Liver (tissue), 9 donors: ENCODE results near the gene ITGA7. TPM values are rescaled to one million over a fixed set of nuclear protein-coding genes. Genes with fewer than 3 reads are reported as not detected.
A peak's percentile ranks its signal among the peaks of the same experiment; 100 is the strongest.

Experiments used
- DNase-seq: peaks from one replicate; pipeline ENCODE4 v3.0.0-alpha.2; 2017; ENCODE audit warnings: low spot score
- H3K27ac ChIP-seq, 2 donors: one replicate each; pipeline ENCODE4 v1.7.0; 2013; ENCODE audit warnings: inconsistent platforms in 2 of 2, low read length in 2 of 2, control low read depth in 1 of 2, low read depth in 1 of 2, mild to moderate bottlenecking in 1 of 2
- H3K27me3 ChIP-seq, 4 donors: one replicate each; pipeline versions ENCODE4 v1.6.1 to v1.7.0; 2013; ENCODE audit warnings: low read length in 3 of 4, inconsistent platforms in 1 of 4, mild to moderate bottlenecking in 1 of 4, moderate library complexity in 1 of 4; ENCODE audit not compliant: control insufficient read depth in 4 of 4, insufficient read depth in 4 of 4
- H3K36me3 ChIP-seq, 4 donors: one replicate each; pipeline versions ENCODE4 v1.6.1 to v1.7.0; 2013; ENCODE audit warnings: low read length in 3 of 4, mild to moderate bottlenecking in 3 of 4, low read depth in 1 of 4, moderate library complexity in 1 of 4; ENCODE audit not compliant: control insufficient read depth in 4 of 4, insufficient read depth in 3 of 4
- H3K4me1 ChIP-seq, 4 donors: one replicate each; pipeline versions ENCODE4 v1.6.1 to v1.7.0; 2013; ENCODE audit warnings: low read length in 3 of 4, mild to moderate bottlenecking in 3 of 4, moderate library complexity in 1 of 4; ENCODE audit not compliant: control insufficient read depth in 4 of 4, insufficient read depth in 4 of 4
- H3K4me3 ChIP-seq, 3 donors: one replicate each; pipeline versions ENCODE4 v1.6.1 to v1.7.0; 2013; ENCODE audit warnings: low read length in 3 of 3, control low read depth in 1 of 3, low read depth in 1 of 3, mild to moderate bottlenecking in 1 of 3
- H3K9ac ChIP-seq, 2 donors: one replicate each; pipeline ENCODE4 v1.7.0; 2013; ENCODE audit warnings: low read length in 2 of 2, mild to moderate bottlenecking in 2 of 2, moderate library complexity in 2 of 2, control low read depth in 1 of 2, low read depth in 1 of 2
- H3K9me3 ChIP-seq, 4 donors: one replicate each; pipeline versions ENCODE4 v1.6.1 to v1.7.0; 2013; ENCODE audit warnings: low read length in 3 of 4; ENCODE audit not compliant: control insufficient read depth in 4 of 4
- EGR1 ChIP-seq, 2 donors: IDR thresholded peaks; 2 replicates each; pipeline ENCODE4 v1.6.1; 2016 to 2018; ENCODE audit warnings: antibody characterized with exemption in 2 of 2, low read depth in 2 of 2
- FOXA1 ChIP-seq: IDR thresholded peaks from 2 replicates; pipeline ENCODE4 v1.6.1; 2016; ENCODE audit warnings: antibody characterized with exemption
- FOXA2 ChIP-seq: IDR thresholded peaks from 2 replicates; pipeline ENCODE4 v1.6.1; 2016; ENCODE audit warnings: antibody characterized with exemption
- GABPA ChIP-seq, 2 donors: IDR thresholded peaks in 1 of 2; conservative IDR thresholded peaks in 1 of 2; 2 replicates each; pipeline ENCODE4 v1.6.1; 2016; ENCODE audit warnings: antibody characterized with exemption in 2 of 2, mild to moderate bottlenecking in 1 of 2, moderate library complexity in 1 of 2
- HNF4A ChIP-seq, 2 donors: conservative IDR thresholded peaks; 2 replicates each; pipeline ENCODE4 v1.6.1; 2016; ENCODE audit warnings: antibody characterized with exemption in 2 of 2, mild to moderate bottlenecking in 2 of 2
- HNF4G ChIP-seq: IDR thresholded peaks from 2 replicates; pipeline ENCODE4 v1.6.1; 2016; ENCODE audit warnings: antibody characterized with exemption
- JUND ChIP-seq, 2 donors: IDR thresholded peaks; 2 replicates each; pipeline ENCODE4 v1.6.1; 2016; ENCODE audit warnings: antibody characterized with exemption in 2 of 2
- NR2F2 ChIP-seq: IDR thresholded peaks from 2 replicates; pipeline ENCODE4 v1.6.1; 2016; ENCODE audit warnings: antibody characterized with exemption
- RAD21 ChIP-seq, 2 donors: IDR thresholded peaks; 2 replicates each; pipeline ENCODE4 v1.6.1; 2016; ENCODE audit warnings: antibody characterized with exemption in 2 of 2, mild to moderate bottlenecking in 2 of 2
- RXRA ChIP-seq, 2 donors: IDR thresholded peaks; 2 replicates each; pipeline ENCODE4 v1.6.1; 2017 to 2018; ENCODE audit warnings: antibody characterized with exemption in 2 of 2, mild to moderate bottlenecking in 1 of 2
- SP1 ChIP-seq: IDR thresholded peaks from 2 replicates; pipeline ENCODE4 v1.6.1; 2018; ENCODE audit warnings: antibody characterized with exemption, mild to moderate bottlenecking
- TAF1 ChIP-seq: conservative IDR thresholded peaks from 2 replicates; pipeline ENCODE4 v1.6.1; 2016; ENCODE audit warnings: antibody characterized with exemption, mild to moderate bottlenecking
- YY1 ChIP-seq: IDR thresholded peaks from 2 replicates; pipeline ENCODE4 v1.6.1; 2016; ENCODE audit warnings: antibody characterized with exemption, mild to moderate bottlenecking
- WGBS: extraction: QIAGEN DNeasy Blood & Tissue Kit; methylation state at CpG from one replicate; pipeline ENCODE4 v1.1.7; 2013; 5-methylcytosine and 5-hydroxymethylcytosine counted together
- polyA plus RNA-seq, 2 donors: library from polyadenylated mRNA; stranded (reverse) in 1 of 2; unstranded in 1 of 2; fragments of 200-250 nt in 1 of 2; fragments of >200 nt in 1 of 2; fragmentation: Nextera tagmentation in 1 of 2; extraction: Ambion mirVana in 1 of 2; gene quantifications; one replicate each; pipeline versions ENCODE4 v1.2.1 to v1.2.3, GENCODE V29; 2013 to 2015
- total RNA-seq, 2 donors: library from RNA; depleted of rRNA; stranded (reverse); fragments of >200 nt; gene quantifications; one replicate each; pipeline ENCODE4 v1.2.3, GENCODE V29; 2014
- TF ChIP-seq, protein P1 (sequence below): fragments of 150-350 bp; IDR thresholded peaks from 2 replicates; pipeline ENCODE4 v1.5.1; 2017; ENCODE audit warnings: improper control_type of control experiment, low read depth, low read length; ENCODE audit not compliant: missing input control
- TF ChIP-seq, protein P2 (sequence below): IDR thresholded peaks from 2 replicates; pipeline ENCODE4 v1.6.1; 2016; ENCODE audit warnings: antibody characterized with exemption
- TF ChIP-seq, protein P3 (sequence below): IDR thresholded peaks from 2 replicates; pipeline ENCODE4 v1.6.1; 2016; ENCODE audit warnings: antibody characterized with exemption, mild to moderate bottlenecking
- TF ChIP-seq, protein P4 (sequence below): IDR thresholded peaks from 2 replicates; pipeline ENCODE4 v1.6.1; 2016; ENCODE audit warnings: antibody characterized with exemption
- TF ChIP-seq, protein P5 (sequence below): IDR thresholded peaks from 2 replicates; pipeline ENCODE4 v1.6.1; 2016; ENCODE audit warnings: antibody characterized with exemption
- donor health status: healthy.
- donor health status: healthy.
- donor health status: healthy.
- donor health status: healthy.
- donor health status: healthy.

Gene ITGA7
- total and polyA plus RNA-seq, 4 donors: 0.98 to 4.9 (median 3.3) TPM

DNA sequence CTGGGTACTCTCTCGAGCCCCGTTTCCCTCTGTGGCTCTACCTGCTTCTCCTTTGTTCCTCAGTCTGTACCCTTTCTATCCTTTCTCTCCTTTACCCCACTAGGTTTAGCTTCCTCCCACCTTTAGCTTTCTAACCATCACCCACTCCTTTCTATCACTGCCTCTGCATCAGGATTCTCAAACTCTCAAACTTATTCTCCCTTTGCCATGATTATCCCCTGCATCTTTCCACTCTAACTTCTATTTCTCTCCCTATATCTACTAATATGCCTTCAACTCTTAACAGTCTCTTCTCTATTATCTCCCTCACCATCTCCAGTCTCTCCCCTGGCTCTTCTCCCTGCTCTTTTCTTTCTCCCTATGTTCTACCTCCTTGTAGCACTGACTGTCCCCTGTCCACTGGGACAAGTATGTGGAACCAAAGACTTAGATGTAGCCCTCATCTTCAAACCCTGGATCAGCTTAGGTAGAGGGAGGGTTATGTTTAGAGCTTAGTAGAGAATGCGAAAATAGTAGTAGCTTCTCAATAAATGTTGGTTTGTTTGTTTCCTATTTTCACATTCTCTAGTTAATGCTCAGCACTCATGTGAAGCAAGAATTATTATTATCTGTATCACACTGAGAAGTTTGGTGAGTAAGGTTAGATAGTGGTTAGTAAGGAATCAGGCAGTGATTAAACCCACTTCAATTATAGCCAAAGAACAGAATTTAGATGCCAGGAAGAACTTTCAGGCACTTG lies 38.6 kb upstream of the ITGA7 start:
- no peak overlapping the region for H3K4me3 ChIP-seq
- no peak overlapping the region for H3K9ac ChIP-seq
- H3K4me1 ChIP-seq: peaks cover 0 to 9% (median 5%) of the 10 kb centered on the region in 4 donors
- no peak for DNase-seq
- TF ChIP-seq SP1: no peak
- no peak for TF ChIP-seq RAD21 (IDR thresholded peaks at IDR 0.05)
- TF ChIP-seq, protein P1, sequence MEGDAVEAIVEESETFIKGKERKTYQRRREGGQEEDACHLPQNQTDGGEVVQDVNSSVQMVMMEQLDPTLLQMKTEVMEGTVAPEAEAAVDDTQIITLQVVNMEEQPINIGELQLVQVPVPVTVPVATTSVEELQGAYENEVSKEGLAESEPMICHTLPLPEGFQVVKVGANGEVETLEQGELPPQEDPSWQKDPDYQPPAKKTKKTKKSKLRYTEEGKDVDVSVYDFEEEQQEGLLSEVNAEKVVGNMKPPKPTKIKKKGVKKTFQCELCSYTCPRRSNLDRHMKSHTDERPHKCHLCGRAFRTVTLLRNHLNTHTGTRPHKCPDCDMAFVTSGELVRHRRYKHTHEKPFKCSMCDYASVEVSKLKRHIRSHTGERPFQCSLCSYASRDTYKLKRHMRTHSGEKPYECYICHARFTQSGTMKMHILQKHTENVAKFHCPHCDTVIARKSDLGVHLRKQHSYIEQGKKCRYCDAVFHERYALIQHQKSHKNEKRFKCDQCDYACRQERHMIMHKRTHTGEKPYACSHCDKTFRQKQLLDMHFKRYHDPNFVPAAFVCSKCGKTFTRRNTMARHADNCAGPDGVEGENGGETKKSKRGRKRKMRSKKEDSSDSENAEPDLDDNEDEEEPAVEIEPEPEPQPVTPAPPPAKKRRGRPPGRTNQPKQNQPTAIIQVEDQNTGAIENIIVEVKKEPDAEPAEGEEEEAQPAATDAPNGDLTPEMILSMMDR: no peak
- TF ChIP-seq RXRA (IDR thresholded peaks at IDR 0.05): no peak
- no peak for TF ChIP-seq FOXA1
- TF ChIP-seq YY1: no peak
- no peak for TF ChIP-seq NR2F2
- H3K36me3 ChIP-seq: peaks cover 0 to 5% (median 1%) of the 10 kb centered on the region in 4 donors
- no peak overlapping the region for H3K27ac ChIP-seq
- peaks cover 0 to 5% (median 0%) of the 10 kb centered on the region in 4 donors for H3K27me3 ChIP-seq
- no peaks in the 10 kb centered on the region for H3K9me3 ChIP-seq
- 44% methylated on average over 3 of the region's 3 CpGs for WGBS

DNA sequence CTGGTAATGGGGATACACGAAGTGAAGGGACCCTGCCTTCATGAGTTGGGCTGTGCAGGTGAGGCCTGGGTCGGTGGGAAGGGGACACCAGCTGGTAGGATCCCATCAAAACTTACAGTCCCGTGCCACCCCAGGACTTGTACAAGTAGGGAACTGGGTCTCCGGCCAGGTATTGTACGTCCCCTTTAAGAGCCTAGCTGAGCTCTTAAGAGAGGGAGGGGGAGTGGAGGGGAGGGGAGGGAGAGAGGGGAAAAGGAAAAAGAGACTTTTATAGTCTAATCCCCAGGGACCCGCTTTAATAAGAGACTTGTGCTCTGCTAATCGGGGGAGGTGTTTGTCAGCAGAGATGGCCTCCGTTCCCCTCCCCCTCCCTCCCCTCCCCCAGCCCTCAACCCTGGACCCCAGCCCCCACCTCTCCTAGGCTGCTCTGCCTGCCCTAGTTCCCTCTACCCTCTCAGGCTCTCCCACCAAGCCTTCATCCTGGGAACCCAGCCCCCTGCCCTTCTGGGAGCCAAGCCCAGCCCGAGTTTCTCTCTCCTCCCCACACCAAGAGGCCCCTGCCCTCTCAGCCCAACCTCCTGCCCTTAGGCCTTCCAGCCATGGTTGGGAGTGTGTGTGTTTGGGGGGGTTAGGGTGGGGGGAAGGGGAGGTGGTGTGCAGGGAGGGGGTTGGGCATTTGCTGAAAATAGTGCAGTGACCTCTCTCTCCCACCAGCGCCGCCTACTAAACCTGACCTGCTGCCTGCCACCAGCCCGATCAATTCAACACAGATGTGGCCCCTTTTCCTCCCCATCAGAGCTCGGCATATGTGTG lies 37.9 kb upstream of the ITGA7 start:
- Histone ChIP-seq H3K27me3 (peaks cover 0 to 5% (median 0%) of the 10 kb centered on the region in 4 donors), H3K9ac (no peak overlapping the region), H3K27ac (no peak overlapping the region), H3K36me3 (no peaks in the 10 kb centered on the region), H3K9me3 (no peaks in the 10 kb centered on the region), H3K4me3 (no peak overlapping the region), H3K4me1 (peaks cover 0 to 9% (median 5%) of the 10 kb centered on the region in 4 donors)
- WGBS: 33% methylated on average over 13 of the region's 13 CpGs
- DNase-seq: peak; percentile 63
- TF ChIP-seq, protein P1: no peak
- TF ChIP-seq, protein P2, sequence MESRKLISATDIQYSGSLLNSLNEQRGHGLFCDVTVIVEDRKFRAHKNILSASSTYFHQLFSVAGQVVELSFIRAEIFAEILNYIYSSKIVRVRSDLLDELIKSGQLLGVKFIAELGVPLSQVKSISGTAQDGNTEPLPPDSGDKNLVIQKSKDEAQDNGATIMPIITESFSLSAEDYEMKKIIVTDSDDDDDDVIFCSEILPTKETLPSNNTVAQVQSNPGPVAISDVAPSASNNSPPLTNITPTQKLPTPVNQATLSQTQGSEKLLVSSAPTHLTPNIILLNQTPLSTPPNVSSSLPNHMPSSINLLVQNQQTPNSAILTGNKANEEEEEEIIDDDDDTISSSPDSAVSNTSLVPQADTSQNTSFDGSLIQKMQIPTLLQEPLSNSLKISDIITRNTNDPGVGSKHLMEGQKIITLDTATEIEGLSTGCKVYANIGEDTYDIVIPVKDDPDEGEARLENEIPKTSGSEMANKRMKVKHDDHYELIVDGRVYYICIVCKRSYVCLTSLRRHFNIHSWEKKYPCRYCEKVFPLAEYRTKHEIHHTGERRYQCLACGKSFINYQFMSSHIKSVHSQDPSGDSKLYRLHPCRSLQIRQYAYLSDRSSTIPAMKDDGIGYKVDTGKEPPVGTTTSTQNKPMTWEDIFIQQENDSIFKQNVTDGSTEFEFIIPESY: no peak
- no peak for TF ChIP-seq GABPA (IDR thresholded peaks at IDR 0.05 in 1 of 2, conservative IDR thresholded peaks at IDR 0.05 in 1 of 2)
- TF ChIP-seq, protein P3, sequence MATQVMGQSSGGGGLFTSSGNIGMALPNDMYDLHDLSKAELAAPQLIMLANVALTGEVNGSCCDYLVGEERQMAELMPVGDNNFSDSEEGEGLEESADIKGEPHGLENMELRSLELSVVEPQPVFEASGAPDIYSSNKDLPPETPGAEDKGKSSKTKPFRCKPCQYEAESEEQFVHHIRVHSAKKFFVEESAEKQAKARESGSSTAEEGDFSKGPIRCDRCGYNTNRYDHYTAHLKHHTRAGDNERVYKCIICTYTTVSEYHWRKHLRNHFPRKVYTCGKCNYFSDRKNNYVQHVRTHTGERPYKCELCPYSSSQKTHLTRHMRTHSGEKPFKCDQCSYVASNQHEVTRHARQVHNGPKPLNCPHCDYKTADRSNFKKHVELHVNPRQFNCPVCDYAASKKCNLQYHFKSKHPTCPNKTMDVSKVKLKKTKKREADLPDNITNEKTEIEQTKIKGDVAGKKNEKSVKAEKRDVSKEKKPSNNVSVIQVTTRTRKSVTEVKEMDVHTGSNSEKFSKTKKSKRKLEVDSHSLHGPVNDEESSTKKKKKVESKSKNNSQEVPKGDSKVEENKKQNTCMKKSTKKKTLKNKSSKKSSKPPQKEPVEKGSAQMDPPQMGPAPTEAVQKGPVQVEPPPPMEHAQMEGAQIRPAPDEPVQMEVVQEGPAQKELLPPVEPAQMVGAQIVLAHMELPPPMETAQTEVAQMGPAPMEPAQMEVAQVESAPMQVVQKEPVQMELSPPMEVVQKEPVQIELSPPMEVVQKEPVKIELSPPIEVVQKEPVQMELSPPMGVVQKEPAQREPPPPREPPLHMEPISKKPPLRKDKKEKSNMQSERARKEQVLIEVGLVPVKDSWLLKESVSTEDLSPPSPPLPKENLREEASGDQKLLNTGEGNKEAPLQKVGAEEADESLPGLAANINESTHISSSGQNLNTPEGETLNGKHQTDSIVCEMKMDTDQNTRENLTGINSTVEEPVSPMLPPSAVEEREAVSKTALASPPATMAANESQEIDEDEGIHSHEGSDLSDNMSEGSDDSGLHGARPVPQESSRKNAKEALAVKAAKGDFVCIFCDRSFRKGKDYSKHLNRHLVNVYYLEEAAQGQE: no peak
- no peak for TF ChIP-seq FOXA2
- no peak for TF ChIP-seq SP1
- TF ChIP-seq, protein P4, sequence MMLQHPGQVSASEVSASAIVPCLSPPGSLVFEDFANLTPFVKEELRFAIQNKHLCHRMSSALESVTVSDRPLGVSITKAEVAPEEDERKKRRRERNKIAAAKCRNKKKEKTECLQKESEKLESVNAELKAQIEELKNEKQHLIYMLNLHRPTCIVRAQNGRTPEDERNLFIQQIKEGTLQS: no peak
- TF ChIP-seq FOXA1: no peak
- no peak for TF ChIP-seq JUND (IDR thresholded peaks at IDR 0.05)
- no peak for TF ChIP-seq NR2F2
- TF ChIP-seq EGR1 (IDR thresholded peaks at IDR 0.05; ENCODE audit: low read depth in 2 of 2): no peak
- no peak for TF ChIP-seq HNF4A (conservative IDR thresholded peaks at IDR 0.05)
- TF ChIP-seq, protein P5, sequence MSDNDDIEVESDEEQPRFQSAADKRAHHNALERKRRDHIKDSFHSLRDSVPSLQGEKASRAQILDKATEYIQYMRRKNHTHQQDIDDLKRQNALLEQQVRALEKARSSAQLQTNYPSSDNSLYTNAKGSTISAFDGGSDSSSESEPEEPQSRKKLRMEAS: no peak
- no peak for TF ChIP-seq HNF4G
- TF ChIP-seq YY1: no peak
- no peak for TF ChIP-seq TAF1
- no peak for TF ChIP-seq RAD21 (IDR thresholded peaks at IDR 0.05)
